ENCODE results near the gene DLGAP4.

Gene DLGAP4

GRCh38 chr20:36275441-36276189 is 30.5 kb upstream of the DLGAP4 start:
- no peak for DNase-seq

GRCh38 chr20:36277546-36277945 is 28.6 kb upstream of the DLGAP4 start:
- no peak for DNase-seq

DNA sequence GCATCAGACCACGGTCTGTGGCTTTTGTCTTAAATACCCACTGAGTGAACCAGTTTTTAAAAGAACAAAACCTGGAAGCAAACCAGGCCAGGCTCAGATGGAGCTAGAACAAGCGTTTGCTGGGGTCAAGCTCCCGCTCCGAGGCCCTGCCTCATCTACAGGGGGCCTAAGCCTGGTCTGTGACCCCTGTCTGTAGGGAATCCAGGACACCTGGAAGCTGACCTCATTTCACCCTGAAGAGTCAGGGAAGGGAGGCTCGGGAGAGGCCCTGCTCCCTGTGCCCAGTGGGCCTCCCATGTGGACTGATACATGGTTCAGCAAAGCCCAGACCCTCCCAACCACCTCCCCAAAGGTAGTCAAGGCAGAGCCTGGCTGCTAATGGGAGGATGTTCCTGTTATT is 26.8 kb upstream of the DLGAP4 start:
- no peak for DNase-seq

DNA sequence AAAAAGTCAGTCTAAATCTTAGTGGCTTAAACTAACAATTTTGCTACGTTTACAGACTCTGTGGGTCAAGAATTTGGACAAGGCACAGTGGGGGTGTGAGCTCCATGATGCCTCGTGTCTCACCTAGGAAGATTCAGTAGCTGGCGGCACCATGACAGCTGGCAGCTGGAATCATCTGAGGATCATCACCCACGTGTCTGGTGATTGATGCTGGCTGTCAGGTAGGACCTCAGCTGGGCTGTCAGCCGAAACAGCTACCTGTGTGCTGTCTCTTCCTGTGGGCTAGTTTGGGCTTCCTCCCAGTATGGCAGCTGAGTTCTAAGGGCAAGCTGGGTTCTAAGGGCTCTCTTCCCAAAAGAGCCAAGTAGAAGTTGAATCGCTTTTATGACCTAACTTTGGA is 26.4 kb upstream of the DLGAP4 start:
- DNase-seq = no peak

GRCh38 chr20:36281785-36282380 is 24.3 kb upstream of the DLGAP4 start:
- DNase-seq = no peak

DNA sequence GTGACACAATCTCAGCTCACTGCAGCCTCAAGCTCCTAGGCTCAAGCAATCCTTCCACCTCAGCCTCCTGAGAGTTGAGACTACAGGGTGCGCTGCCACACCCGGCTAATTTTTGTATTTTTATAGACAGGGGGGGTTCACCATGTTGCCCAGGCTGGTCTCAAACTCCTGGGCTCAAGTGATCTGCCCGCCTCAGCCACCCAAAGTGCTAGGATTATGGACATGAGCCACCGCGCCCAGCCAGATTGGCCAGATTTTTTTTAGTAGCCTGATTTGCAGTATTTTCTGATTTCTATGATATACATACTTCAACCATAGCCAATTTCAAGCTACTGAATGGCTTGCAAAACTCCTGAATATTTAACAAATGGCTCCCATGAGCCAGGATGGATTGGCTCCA is 21.4 kb upstream of the DLGAP4 start:
- no peak for DNase-seq

GRCh38 chr20:36285746-36286447 is 20.2 kb upstream of the DLGAP4 start:
- no peak for DNase-seq

GRCh38 chr20:36297656-36298055 is 8.5 kb upstream of the DLGAP4 start:
- DNase-seq = no peak

- no peak for DNase-seq
Observed at GRCh38 chr20:36298061-36298460, 8.1 kb upstream of the DLGAP4 start.

DNA sequence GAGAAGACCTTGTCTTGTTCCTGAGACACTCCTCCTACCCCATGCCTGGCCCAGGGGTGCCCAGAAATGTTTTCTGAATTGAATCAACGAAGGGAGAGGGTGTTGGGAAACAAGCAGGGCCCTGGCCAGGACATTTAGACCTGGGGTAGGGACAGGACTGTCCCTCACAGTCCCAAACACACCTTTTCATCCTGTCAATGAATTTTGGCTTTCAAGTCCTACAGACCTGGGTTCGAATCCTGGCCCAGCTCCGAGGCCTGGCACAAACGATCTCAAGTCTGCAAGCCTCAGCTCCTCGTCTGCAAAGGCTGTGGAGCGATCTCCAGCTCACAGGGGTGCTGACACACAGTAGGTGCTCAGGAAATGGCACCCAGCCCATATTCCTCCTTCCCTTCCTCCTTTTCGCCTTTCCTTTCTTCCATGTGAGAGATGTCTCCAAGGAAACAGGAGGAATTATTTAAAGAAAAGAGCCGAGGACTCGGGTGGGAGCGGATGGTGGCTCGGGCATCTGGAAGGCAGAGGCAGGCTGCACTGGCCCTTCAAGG is 7.3 kb upstream of the DLGAP4 start:
- no peak for DNase-seq

DNA sequence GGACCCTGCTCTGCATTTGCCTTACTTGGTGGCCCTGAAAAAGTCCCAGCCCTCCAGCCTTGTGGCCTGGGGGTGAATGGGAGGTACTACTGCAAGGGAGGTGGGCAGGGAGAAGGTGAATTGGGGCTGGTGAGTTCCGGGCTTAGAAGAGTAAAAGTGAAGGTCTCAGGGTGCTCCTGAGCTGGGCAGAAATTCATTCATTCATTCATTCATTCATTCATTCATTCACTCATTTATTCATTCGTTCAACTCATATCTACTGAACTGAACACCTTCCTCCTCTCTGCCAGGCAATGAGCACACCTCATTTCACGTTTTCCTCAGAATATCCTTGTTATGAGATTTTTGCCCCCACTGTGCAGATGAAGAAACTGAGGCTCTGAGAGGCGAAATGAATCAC is 6.7 kb upstream of the DLGAP4 start:
- no peak for DNase-seq

DNA sequence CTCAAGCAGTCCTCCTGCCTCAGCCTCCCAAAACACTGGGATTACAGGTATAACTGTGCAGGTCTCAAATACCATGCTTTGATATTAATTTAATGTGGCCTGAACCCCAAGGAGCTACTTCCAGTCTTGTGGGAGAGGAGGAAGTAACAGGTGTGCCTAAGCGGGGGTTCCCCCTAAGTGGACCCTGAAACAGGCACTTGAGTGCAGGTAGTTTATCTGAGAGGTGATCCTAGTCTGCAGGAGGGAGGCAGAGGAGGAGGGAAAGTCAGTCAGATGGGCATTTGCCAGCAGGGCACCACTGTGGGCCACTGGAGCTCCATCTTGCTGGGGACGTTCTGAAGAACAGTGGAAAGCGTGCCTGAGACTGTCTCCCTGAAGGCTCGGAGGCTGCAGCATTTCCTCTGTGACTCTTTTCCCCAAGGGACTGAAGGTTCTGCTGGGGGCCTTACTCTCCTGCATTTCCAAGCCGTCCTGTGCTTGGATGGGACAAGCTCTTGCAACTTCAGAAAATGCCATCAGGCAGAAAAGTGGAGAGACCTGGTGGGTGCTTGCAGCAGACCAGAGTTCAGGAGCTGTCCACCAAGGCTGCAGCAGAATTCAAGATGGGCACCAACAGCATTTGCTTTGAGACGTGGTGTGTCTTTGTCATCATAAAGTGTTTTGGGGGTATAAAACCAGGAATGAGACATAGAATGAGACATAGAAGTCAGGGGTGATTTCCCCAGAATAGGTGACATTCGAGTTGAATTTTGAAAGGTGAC is 4.6 kb upstream of the DLGAP4 start:
- DNase-seq = no peak

- DNase-seq = no peak
Observed at GRCh38 chr20:36303020-36303595, 3.0 kb upstream of the DLGAP4 start.

DNA sequence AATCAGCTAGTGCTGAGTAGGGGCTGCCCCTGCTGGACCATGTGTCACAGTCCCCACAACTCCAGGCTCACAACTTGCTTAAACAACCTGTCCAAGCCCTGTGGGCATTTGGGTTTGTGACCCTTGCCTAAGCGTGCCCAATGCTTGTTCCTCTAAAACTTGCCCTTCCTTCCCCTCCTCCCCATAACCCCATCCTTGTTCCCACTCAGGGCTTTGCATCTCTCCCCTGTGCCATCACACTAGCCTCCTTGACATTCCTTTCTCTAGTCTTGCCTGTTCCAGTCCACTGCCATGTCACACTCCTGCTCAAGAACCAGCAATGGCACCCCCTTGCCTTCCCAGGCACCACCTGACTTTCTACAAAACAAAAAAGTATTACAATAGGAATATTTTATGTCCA is 2.3 kb upstream of the DLGAP4 start:
- no peak for DNase-seq

DNA sequence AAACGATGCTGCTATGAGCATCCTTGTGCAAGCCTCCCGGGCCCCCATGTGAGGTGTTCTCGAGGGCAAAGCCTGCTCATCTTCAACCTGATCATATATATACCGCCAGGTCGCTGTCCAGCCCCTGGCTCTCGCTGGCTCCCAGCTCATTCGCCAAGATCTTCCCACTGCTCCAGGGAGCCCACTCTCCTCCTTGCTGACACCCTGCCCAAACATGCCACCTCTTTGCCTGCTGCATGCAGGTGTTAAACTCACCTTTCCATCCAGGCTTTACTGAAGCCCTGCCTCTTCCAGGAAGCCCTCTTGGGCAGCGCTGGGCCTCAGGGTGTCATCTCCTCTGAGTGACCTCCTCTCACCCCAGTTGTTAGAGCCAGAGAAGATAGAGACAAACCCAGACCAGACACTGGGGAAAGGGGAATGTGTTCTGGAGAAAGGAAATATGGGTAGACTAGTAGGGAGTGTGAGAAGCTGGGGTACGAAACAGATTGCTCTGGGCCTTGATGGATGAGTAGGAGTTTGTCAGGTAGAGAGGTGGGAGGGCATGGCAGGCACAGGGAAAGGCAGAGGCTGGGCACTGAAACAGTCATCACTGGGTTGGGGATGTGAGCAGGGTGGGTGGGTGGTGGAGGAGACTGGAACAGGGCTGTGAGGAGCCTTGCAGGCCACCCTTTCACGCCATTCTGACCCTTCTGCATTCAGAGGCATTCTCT is 1.2 kb upstream of the DLGAP4 start:
- DNase-seq = no peak

DNA sequence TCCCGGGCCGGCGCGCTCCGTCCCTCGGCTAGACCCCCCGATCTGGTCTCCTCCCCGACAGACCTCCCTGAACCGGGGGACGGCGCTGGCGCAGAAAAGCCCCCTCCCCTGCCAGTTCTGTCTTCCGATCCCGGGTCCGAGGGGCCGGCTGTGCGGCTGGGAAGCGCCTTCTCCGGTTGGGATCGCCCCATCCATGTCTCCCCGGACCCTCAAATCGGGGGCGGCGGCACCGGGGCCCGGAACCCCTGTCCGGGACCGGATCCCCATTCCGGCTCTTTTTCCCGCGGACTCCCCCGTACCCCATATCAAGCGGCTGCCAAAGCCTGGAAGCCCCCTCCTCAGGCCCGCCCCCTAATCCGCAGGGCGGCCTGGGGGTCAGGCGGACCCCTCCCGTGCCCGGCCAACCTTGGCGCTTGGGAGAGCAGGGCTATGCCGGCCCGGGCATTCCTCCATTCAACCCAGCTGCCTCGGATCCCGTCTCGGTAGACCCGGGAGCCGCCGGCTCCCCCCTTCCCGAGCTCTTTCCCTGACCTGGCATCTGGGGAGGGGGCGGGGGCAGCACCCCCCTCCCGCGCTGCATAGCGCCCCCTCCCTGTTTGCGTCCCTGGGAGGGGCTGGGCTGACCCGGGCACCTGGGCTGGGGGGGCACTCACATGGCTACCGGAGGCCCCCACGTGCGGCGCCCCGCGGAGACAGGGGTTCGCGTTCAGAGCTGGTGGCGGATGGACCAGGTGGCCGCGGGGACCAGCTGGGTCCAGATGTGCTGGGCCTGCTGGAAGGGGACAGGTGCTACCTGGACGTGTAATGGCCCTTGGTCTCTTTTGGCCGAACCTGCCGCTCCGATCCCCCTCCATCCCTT is 643 bp downstream of the DLGAP4 start:
- DNase-seq = no peak

DNA sequence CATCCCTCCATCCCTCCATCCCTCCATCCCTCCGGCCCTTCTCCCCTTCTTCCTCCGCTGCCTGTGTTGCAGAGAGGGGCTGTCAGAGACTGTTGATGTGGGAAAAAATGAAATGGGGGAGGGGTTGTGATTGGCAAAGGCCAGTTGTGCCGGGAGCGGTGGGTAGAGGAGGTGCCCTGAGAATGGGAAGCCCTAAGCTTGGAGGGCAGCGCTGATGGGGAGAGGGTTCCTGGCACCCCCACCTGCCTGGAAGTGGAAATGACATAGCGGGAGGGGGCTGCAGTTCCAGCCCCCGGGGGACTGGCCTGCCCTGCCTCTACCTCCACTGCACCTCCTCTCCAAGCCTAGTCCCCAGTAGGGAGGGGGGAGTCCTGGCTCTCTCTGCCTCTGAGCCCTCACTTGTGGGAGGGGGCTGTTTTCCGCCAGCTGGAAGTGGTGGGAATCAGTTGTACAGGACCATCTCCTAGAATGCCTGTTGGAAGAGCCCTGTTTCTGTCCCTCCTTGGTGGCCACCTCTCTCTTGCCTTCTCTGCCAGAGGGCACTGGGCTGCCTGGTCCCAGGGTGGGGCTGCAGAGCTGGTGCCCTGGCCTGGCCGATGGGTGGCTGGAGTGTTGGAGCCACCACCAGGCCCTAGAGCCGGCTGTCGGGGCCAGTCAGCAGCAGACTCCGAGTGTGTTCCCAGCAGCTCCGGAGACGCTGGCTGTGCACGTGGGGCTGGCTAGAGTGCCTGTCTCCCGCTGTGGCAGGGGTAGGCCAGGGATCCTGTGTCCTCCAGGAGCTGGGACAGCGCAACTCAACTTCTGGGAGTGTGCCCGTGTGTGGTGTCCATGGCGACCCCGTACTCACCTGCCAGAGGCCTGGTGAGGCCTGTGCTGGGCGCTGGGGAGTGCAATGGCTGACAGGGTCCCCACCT is 1.5 kb downstream of the DLGAP4 start:
- no peak for DNase-seq

DNA sequence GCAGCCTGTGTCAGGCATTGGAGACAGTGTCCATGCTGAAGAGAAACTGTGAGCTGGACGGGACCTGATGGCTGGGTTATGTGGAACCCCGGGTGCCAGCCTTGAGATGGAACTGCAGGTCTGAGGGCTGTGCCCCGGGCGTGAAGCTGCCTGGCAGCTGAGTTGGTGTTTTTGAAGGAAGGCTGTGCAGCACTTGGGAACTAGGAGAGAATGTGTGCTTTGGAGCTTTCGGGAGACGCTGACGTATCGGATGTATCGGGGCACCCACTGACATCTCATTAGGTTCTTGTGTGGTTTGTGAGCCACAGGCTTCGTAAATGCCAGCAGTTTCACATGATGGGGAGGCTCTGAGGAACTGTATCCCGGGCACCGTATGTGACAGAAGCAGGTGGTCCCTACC is 2.2 kb downstream of the DLGAP4 start:
- DNase-seq = no peak

- no peak for DNase-seq
Observed at GRCh38 chr20:36308986-36309385, 2.8 kb downstream of the DLGAP4 start.

DNA sequence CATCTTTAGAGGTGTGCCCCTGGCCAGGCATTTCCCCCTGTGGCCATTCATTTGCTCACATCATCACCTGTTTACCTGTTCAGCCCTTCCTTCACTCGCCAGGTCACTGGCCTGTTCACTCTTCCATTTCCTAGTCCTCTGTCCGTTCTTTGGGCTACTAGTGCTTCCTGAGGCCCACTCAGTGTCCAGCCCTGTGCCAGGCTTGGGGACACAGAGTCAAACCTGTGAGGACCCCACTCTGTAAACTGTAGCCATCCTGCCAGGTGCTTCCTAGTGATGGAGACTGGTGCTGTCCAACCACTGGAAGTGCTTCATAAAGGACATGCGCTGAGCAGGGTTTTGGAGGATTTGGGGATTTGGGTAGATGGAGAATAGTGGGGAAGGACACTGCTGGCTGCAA is 3.5 kb downstream of the DLGAP4 start:
- no peak for DNase-seq
